IPS-NIHi7 (cell line): ENCODE data around the gene CLN3.
"Not testable (repeated sequence)": the region's sequence is repeated elsewhere in the genome, so short reads cannot be mapped to it uniquely, and the experiment has no call there.

Experiments
- DNase-seq: peaks from one replicate; pipeline ENCODE4 v3.0.0; 2012; ENCODE audit warnings: mixed read lengths; ENCODE audit errors: extremely low spot score

CLN3 gene

GRCh38 chr16:28513484-28514181 is 21.8 kb upstream of the CLN3 start:
- DNase-seq, result no peak

DNA sequence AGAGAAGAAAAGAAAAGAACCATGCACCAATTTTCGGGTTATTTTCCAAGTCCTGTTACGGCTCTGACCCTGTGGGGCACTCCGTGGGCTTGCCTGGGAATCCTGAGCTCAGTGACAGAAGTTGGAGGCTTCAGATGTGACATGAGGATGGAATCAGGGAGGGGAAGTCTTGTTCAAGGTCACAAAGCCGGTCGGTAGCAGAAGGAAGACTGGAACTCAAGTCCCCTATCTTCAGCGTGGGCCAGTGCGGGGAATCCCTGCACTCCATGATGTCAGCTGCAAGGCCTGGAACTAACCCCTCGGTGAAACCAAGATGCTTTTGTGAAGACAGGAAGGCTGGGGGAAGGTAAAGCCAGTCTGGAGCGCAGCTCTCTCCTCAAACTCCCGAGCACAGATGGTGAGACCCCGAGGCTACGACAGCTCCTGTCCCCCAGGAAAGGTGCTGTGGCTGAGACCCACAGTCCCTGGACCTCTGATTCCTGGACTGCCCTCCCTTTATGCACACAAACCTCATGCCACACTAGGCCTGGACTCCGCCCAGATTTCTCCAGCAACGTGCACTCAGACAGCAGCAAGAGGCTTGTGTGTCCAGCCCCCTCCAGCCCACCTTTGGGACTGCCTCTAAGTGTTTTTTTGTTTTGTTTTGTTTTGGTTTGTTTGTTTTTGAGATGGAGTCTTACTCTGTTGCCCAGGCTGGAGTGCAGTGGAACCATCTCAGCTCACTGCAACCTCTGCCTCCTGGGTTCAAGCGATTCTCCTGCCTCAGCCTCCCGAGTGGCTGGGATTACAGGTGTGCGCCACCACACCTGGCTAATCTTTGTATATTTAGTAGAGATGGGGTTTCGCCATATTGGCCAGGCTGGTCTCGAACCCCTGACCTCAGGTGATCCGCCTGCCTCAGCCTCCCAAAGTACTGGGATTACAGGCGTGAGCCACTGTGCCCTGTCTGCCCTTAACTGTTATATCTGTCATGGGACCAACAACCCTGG is 20.2 kb upstream of the CLN3 start:
- no peak for DNase-seq

- no peak for DNase-seq
These were observed 19.2 kb upstream of the CLN3 start for GRCh38 chr16:28511031-28511430.

- DNase-seq, result no peak
These were observed 13.7 kb upstream of the CLN3 start for GRCh38 chr16:28505489-28506137.

- no peak for DNase-seq
These were observed 13.0 kb upstream of the CLN3 start for GRCh38 chr16:28504707-28505404.

DNA sequence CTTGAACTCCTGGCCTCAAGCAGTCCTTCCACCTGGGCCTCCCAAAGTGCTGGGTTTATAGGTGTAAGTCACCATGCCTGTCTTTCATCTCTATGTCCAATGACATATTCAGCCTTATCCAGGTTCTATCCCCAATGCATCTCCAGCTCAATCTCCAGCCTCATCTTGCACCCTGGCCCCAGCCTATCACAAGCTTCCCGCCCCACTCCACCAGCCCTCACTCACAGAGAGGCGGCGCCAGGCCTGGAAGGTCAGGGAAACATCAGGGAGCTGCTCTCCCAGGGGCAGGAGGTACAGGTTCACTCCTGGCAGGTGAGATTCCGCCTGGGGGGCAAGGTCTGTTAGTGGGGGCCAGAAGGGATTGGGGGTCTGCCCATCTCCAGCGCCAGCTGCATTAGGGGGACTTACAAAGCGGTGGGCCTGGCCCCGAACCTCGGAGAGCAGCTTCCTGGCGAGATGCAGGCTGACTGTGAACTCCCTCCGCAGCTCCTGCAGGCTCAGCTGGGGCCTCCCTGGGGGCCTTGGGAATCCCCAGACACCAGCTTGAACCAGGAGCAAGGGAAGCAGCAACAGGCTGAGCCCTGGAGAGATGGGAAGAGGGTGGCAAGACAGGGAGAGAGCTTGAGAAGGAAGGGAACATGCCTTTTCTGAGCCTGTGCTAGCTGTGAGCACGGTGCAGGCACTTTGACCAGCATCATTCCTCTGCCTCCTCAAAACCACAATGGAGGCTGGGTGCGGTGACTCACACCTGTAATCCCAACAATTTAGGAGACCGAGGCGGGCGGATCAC is 11.8 kb upstream of the CLN3 start:
- no peak for DNase-seq

GRCh38 chr16:28502290-28502689 is 10.4 kb upstream of the CLN3 start:
- DNase-seq, result no peak

GRCh38 chr16:28501258-28502232 is 9.7 kb upstream of the CLN3 start:
- no peak for DNase-seq

DNA sequence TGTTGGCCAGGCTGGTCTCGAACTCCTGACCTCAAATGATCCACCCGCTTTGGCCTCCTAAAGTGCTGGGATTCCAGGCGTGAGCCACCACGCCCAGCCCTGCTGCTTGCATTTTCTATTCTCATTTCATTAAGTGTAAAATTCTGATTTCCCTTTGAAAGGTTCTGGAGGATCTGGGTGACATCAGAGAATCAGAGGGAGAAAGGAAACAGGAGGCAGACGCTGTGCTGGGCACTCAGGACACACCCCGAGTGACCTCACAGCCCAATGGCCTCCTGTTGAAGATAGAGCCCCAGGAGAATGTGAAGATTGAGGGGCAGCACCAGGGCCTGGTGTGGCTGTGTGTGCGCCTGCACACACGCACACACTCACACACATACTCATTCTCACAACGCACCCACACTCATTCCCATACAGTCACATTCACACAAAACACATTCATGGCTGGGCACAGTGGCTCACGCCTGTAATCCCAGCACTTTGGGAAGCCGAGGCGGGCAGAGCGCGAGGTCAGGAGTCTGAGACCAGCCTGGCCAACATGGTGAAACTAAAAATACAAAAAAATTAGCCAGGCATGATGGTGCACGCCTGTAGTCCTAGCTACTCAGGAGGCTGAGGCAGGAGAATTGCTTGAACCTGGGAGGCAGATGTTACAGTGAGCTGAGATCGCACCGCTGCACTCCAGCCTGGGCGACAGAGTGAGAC is 8.8 kb upstream of the CLN3 start:
- not testable (repeated sequence) for DNase-seq

DNA sequence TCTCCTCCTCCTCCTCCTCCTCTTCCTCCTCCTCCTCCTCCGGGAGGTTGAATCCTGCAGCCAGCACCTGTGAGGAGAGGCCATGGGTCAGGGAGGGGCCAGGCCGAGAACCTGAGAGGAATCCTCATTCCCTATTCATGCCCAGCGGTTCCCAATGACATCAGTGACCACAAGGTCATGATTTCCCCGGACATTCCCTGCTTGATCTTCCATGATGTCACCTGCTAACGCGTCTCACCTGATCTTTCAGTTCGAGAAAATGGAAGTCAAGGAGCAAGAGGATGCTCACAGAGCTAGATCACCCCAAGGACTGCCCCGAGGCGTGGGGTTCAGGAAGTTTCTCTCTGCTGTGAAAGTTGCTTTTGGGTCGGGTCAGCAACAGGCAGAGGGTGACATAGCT is 8.0 kb upstream of the CLN3 start:
- no peak for DNase-seq

- no peak for DNase-seq
These were observed 7.0 kb upstream of the CLN3 start for GRCh38 chr16:28498666-28499381.

DNA sequence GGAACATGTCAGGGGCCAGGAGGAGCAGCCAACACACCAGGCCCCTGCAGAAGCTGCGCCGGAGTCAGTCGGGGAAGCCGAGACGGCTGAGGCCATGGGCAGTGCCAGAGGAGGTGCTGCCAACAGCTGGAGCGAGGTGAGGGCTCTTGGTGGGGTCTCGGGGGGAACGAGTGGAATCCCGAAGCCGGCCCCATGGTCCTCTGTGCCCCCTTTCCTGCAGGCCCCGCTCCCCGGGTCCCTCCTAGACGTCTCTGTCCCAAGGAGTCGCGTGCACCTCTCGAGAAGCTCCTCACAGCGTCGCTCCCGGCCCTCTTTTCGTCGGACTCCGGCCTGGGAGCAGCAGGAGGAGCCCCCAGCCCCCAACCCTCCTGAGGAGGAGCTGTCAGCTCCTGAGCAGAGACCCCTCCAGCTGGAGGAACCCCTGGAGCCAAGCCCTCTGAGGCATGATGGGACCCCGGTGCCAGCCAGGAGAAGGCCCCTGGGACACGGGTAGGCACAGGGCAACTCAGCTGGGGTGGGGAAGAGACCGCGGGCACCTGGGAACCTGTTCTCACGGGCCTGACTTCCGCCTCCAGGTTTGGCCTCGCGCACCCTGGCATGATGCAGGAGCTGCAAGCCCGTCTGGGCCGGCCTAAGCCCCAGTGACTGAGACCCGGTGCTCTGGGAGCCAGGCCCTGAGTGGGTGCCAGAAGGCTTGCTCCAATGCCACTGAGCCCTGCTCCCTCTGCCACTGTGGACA is 6.2 kb upstream of the CLN3 start:
- peak; percentile 8 for DNase-seq

DNA sequence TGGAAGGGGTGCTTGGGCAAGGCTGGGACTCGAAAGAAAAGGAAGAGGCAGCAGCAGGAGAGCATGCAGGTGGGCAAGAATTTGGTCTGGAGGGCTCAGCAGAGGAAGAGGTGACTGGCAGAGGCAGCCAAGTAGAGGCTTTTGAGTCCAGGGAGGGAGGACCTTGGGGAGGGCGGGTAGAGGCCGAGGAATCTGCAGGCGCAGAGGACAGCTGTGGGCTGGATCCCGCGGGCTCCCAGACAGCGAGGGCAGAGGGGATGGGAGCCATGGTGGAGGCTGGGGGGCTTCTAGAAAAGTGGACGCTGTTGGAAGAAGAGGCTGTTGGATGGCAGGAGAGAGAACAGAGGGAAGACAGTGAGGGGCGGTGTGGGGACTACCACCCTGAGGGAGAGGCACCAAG is 5.5 kb upstream of the CLN3 start:
- DNase-seq, result no peak

DNA sequence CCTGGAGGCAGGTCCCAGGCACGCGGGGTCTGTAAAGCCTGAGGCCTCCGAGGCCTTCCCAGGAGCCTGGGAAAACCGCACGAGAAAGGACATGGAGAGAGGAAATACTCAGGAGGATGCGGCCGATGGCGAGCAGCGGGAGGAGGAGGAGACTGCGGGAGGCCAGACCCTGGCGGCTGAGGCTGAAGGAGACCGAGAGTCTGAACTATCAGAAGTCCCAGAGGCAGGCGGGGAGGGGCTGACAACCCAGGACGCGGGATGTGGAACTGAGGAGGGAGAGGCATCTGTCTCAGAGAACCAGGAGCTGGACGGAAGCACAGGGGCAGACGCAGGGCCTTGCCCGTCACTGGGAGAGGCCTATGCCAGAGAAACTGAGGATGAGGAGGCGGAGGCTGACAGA is 5.0 kb upstream of the CLN3 start:
- DNase-seq, result peak; percentile 10

GRCh38 chr16:28495795-28496749 is 4.2 kb upstream of the CLN3 start:
- no peak for DNase-seq

DNA sequence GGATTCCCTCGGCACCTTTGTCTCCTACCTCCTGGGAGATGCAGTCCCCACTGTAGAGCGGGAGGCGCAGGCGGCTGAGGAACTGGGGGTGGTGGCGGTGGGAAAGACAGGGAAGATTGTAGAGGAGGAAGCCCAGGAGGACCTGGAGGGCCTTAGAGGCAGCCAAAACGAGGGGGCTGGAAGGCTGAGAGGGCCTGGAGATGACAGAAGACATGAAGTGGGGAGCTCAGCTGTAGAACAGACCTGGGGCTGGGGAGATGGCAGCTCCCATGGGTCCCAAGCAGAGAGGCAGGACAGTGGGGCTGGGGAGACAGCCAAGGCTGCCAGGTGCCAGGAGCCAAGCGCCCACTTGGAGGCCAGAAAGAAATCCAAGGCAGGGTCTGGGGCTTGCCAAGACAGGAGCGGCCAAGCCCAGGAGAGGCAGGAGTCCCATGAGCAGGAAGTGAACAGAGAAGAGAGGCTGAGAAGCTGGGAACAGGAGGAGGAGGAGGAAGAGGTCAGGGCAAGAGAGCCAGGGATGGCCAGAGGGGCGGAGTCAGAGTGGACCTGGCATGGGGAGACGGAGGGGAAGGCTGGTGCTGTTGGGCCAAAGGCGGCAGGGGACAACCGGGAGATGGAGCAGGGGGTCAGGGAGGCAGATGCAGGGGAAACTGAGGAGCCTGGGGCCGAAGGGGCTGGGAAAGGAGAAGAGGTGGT is 3.4 kb upstream of the CLN3 start:
- no peak for DNase-seq
